Activated CD4-positive, alpha-beta T cell treated with anti-CD3 and anti-CD28 coated beads, Interleukin-2, amount 50 U/mL, for 16 hours (primary cell): Measurements from ENCODE around the gene ABCG8.

Source experiments
- DNase-seq: peaks from one replicate; pipeline ENCODE4 v3.0.0-alpha.2; 2020

Gene ABCG8

DNA sequence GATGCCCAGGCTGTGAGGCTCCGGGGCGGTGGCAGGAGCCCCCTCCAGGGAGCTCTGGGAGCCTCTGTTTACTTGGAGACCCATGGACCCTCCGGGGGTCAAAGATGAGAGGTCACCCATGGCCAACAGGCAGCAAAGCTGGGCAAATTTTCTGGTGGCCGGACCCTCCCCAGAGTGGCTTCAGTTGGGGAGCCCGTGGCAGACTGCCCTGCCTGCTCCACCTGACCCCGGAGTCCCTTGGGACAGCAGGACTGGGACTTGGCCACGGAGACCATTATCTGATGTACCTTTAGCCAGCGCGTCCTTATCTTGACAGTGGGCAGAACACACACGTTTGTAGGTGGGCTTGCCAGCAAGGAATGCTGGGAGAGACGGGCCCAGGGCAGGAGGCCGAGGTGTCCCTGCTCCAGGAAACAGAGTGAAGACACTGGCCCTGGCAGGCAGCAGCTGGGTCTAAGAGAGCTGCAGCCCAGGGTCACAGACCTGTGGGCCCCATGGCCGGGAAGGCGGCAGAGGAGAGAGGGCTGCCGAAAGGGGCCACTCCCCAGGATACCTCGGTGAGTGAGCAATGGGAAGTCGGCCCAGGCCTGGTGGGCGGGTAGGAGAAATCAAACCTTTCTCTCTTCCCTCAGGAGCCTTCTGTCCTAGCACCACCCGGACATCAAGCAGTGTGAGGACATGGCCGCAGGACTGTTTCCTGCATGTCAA is at the start of gene ABCG8, which contains the start of gene ABCG5:
Gene ABCG8, plus strand, starts transcription at position 412 of the 708 bp plus-strand sequence. Its CDS starts 83 bp downstream, at position 495.
Gene ABCG5, minus strand, starts transcription at position 280 of the 708 bp plus-strand sequence. Its CDS starts 160 bp downstream, at position 120.
- DNase-seq, result no peak

DNA sequence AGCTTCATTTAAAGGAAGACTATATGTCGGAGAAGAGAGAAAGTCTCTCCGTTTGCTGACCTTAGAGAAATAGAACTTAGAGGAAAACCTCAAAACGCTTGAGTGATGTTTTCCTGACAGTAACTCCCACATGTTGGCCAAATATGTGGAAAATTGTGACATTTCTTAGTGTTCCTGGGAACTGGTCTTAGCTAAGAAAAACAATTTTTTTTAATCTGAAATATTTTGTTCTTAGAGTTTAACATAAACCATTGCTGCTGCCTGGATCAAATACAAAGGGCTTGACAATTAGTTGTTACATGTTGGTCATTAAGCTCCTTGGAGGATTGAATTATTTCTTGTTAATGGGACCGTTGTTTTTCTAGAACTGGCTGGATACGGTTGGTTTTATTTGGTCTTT is 48.6 kb upstream of the ABCG8 start:
- DNase-seq, result no peak

DNA sequence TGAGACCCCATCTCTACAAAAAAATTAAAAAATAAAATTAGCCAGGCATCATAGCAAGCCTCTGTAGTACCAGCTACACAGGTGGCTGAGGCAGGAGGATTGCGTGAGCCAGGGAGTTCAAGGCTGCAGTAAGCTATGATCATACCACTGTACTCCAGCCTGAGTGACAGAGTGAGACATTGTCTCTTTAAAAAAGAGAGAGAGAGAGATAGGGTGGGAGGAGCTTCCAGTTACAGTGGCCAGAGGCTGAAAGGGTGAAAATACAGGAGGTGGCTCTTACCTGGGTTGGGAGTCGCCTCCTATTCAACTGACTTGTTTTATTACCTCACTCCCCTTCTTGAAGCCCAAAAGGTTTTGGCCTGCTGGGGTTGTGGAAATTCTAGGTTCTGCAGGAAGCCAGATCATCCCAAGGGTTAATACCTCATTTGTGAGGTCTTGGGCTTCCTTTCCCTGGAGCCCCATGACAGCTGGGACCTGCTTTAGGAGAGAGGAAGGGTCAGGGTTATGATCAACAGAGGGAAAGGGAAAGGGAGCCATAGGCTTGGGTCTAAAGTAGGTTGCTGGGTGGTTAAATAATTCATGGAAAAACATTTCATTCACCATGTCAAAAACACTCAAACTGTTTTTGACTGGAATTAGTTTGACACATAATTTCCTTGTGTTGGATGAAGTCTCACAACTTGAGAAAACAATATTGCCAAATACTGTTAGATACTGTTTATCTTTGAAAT is 47.6 kb upstream of the ABCG8 start:
- DNase-seq, result no peak

DNA sequence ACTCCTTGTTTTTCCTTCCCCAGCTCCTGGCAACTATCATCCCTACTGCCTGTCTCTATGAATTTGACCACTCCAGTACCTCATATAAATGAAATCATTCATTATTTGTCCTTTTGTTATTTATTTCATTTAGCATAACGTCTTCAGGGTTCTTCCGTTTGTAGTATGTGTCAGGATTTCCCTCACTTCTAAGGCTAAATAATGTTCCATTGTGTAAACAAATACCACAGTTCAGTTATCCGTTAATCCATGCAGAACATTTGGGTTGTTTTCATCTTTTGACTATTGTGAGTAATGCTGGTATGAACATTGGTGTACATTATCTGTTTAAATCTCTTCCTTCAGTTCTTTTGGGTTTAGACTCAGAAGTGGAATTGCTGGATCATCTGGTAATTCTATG is 46.1 kb upstream of the ABCG8 start:
- no peak for DNase-seq

DNA sequence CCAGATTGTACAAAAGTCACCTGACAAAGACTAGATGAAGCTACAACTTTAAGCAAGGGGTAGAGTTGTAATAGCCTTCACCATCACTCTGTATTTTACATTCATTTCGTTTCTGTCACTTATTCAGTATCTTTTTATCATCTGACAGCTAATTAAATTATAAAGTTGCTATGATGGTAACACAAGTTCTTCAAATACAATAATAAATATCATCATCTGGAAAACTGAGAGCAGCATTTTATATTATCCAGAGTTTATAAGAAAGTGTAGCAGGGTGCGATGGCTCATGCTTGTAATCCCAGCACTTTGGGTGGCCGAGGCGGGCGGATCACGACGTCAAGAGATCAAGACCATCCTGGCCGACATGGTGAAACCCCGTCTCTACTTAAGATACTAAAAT is 43.8 kb upstream of the ABCG8 start:
- DNase-seq, result no peak

DNA sequence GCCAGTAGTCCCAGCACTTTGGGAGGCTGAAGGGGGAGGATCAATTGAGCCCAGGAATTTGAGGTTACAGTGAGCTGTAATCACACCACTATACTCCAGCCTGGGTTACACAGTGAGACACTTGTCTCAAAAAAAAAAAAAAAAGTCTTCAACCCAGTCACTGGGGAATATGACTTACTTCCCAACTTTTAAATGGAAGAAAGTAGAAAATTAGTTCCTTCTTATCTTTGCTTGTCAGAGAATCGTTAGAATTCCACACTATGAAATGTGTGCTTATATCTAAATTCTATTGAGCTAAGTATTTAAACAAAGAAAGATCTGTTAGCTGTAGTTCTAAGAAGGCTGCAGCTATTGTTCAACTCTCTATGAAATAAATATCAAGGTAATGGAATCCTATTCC is 42.6 kb upstream of the ABCG8 start:
- DNase-seq, result no peak

DNA sequence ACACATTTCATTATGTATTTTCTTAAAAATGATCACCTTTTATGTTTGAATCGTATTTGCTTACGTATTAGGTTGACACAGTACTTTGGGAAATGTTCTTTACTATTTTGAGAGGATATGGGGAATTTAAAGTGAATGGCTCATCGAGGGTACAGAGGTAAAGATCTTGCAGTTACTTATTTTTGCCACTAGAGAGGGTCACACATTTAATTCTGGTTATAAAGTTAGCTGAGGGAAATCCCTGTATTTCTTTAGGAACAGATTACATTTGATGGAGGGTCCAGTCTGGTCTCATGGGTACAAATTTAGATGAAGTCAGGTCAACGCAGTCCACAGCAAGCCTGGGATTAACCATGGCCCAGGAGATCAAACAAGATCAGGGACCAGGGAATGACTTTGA is 40.5 kb upstream of the ABCG8 start:
- no peak for DNase-seq

DNA sequence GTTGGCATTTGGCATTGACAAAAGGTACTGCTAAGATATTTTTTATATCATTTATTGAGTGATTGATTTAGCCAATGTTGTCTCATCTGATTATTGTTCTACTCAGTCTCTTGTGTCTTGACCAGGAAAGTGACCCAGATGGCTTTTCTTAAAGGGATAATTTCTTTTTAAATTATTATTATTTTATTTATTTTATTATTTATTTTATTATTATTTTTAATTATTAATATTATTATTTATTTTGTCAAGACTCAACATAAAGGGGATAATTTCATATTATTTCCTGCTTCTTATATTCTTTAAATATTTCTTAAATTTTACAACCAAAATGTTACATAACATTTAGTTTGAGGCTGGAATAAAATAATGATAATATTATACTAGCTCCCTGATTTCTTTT is 37.9 kb upstream of the ABCG8 start:
- DNase-seq, result no peak

DNA sequence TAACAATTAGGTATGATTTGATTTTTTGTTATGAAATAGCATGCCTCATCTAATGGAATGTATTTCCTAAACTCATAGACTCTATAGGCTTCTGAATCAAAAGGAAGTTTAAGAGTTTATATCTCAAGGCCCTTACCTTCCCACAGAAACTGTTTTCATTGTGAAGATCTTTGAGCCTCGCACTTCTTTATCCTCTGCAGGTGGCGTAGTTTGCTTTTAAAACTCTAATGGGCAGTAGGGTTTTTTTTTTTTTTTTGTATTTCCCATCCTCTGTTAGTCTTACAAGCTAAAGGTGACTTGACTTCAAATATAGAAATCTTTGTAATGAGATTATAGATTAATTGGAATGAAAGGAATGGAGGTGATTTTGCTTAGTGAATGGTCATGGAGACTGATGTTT is 36.6 kb upstream of the ABCG8 start:
- no peak for DNase-seq

DNA sequence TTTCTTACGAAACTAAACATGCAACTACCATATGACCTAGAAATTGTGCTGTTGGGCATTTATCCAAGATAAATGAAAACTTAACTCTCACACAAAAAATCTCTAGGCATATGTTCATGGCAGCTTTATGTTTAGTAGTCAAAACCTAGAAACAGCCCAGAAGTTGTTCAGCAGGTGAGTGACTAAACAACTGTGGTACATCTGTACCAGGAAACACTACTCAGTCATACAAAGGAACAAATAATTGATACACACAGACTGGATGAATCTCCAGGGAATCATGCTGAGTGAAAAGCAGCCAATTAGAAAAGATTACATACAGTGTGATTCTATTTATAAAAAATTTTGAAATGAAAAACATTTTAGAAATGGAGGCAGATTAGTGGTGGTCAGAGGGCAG is 35.7 kb upstream of the ABCG8 start:
- DNase-seq, result no peak

DNA sequence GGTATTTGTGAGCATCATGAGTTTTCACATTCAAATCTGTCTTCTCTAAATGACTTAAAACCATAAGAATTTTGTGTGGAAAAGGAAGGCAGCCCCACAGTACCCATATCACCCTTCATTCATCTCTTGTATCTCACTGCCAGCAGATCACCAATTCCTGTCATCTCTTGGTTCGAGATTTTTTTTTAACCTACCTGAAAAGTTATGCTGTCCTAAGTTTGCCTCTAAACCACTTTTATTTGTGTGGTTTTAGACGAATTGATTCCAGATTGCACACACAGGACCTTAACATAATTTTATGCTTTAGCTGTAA is 32.1 kb upstream of the ABCG8 start:
- no peak for DNase-seq

DNA sequence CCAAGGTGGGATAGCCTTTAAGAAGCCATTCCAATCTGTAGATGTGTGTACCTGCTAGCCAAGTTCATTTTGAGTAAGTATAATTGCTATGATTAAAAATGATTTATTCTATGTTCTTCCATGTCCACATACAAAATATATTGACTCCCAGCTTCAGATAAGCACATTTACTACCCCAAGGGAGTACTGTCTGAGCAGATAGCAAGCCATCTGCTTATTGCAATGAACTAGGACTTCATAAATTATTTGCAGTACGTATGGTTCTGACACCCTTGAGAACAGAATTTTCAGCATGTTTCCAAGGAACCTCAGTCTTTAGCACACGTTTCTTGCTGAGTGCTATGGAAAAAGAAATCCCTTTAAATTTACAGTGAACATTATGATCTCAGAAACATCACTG is 28.3 kb upstream of the ABCG8 start:
- no peak for DNase-seq

DNA sequence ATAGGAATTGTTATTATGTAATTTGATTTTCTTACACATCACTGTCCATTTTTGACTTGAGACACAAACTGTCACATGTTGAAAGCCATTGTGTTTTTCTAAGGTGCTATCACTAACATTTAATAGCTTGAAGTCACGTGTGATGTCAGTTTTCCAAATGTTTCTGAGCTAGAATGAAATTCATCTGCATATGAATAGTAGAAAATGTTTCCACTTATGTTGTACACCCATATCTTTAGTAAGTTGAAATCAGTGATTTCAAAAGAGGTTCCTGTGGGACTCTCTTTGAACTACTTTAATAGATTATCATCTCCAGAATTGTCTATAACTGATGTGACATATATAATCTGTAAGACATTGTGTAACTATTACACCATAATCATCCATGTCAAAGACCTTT is 27.9 kb upstream of the ABCG8 start:
- DNase-seq, result no peak

DNA sequence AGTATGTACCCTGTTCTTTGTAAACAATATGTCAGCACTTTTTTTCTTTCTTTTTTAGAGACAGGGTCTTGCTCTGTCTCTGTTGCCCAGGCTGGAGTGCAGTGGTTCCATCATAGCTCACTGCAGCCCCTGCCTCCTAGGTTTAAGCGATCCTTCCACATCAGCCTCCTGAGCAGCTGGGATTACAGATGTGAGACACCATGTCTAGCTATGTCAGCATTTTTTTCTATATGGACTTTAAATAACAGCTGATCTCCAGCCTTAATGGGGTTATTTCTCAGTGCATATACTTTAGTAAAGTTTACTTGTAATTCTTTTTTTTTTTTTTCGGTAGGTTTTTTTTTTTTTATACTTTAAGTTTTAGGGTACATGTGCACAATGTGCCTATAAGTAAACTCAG is 26.8 kb upstream of the ABCG8 start:
- no peak for DNase-seq

DNA sequence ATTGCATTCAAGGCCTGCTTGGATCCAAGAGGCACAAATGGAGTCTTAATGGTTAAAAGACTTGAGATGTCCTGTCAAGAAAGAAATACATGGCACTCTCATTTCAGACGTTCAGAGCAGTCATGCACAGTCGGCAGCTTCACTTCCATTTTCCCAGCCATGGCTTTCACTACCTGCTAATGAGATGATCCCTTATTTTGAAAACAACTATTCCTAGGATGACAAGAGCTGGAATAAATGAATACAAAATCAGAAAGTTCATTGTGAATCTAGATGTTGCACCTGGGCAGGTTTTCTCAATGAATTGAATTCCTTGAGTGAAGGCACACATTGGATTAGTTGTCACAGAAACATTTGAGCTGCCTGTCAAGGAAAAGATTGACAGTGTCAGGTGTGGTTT is 25.8 kb upstream of the ABCG8 start:
- DNase-seq, result no peak

DNA sequence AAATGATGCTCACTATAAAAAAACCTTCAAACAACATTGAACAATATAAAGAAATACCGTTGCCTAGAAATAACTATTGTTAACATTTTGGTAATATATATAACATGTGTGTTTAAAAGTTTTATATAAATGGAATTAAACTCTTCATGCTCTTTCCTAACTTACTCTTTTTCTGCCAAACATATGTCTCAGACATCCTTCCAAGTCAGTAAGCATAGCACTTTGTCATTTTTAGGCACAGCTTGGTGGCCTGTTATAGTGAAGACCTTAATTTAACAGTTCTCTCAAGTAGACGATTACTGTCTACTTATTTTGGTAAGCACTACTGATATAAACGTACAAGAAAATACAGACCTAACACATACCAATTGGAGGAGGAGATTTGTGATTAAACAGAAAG is 24.1 kb upstream of the ABCG8 start:
- no peak for DNase-seq

DNA sequence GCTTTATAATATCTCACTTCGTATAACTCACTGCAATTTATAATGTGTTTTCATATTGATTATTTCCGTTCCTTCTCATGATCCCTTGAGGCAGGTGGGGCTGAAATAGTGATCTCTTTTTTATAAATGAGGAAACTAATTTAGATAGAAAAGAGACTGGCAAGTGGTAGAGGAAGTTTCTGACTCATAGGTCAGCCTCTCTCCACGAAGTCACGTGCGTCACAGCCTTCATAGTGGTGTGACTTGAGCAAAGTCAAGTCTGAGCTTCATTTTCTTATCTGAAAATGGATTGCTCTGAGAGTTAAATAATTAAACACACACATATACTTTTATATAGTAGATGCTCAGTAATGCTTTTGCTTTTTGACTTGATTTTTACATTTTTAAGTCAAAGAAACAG is 20.0 kb upstream of the ABCG8 start:
- DNase-seq, result peak; percentile 6

DNA sequence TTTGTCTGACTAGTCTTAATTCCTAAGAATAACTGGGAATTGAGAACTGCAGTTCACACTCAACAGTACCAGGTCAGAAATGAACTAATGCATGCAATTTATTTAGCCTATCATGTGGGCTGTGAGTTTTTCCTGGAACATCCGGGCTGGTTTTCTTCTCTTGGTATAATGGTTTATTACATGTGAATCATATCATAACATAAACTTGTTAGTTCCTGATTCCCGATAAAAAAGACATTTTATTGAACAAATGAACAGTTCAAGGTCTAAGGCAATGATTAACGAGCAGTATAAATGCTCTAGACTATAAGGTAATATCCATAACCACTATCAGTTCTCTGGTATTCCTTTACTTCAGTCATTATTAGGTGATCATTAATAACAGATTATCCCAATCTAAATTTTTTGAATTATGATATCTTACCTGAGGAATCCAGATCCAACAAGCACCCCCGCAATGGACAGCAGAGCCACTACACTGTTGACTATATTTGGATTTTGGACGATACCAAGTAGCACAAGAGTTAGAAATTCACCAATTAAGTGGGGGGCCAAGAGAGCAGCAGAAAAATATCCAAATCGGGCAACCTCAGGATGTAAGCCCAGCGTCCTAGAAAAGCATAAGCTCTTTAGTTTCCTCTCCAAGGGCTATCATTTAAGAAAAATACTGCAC is 19.1 kb upstream of the ABCG8 start:
- no peak for DNase-seq

DNA sequence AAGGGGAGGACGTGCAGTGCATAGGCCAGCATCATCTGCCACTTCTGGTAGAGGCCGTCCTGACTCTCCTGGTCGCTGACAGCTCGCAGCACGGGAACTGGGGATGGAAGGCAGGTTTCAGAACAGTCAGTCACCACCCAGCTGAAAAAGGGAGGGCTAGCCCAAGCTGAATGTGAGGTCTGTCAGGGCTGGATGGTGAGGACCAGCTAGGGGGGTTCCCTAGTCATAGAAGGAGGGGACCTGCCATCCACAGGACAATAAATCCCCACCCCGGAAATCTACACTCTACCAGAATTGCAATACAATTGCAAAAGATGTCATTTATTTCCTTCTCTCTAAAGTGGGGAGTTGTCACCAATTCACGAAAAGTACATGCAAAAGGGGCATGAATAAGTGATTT is 15.9 kb upstream of the ABCG8 start:
- DNase-seq, result no peak

DNA sequence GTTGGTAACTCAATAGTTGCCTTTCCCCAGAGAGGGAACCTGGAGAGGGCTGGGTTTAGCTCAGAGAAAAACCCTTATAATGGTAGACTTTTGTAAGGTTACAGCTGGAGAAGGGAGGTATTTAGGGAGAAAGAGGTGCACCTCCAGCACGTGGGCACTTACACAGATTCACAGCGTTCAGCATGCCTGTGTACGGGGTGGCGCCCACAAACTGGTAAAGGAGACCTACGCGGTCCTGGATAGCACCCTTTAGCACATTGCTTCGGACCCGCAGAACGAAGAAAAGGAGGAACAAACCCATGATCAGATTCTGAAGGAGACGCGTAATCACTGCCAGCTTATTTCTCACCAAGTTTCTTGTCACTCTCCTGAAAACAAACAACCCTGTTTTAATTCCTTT is 15.0 kb upstream of the ABCG8 start:
- DNase-seq, result no peak

DNA sequence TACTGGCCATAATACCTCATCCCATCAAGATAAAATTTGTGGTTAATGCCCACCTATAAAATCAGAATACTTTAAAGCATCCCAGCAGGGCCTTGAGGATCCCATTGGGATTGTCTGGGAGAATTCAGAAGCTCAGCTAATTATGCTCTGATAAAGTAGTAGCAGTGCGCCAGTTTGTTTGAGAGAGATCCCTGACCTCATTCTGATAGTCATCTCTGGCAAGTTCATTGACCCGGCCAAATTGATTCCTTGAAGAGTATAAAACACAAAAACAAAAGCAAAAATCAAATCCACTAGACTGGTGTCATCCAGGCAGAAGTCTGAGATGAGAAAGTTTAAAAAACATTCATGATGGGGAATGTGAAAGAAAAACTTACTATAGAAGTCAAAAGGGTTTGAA is 14.3 kb upstream of the ABCG8 start:
- no peak for DNase-seq

DNA sequence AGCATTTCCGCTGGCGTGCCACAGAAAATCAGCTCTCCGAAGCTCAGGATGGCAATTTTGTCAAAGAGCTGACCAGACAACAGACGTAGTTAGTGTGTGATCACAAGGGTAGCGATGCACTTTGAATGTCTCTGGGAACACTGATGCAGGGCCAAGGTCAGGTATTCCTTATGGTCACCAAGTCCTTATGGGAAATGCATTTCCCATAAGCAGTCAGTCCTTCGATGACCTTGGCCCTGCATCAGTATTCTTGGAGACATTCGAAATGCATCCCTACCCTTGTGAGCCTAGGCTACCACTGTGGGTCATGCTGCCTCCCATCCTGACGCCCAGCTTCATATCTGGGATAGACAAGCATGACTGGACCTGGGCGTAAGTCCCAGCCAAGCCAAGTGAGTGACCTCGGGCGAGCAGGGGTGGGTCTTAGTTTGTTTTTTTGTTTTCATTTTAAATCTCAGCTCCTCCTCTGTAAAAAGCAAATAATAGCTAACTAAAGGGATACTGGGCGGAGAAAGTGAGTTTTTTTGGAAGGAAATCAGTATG is 13.7 kb upstream of the ABCG8 start:
- DNase-seq, result no peak

DNA sequence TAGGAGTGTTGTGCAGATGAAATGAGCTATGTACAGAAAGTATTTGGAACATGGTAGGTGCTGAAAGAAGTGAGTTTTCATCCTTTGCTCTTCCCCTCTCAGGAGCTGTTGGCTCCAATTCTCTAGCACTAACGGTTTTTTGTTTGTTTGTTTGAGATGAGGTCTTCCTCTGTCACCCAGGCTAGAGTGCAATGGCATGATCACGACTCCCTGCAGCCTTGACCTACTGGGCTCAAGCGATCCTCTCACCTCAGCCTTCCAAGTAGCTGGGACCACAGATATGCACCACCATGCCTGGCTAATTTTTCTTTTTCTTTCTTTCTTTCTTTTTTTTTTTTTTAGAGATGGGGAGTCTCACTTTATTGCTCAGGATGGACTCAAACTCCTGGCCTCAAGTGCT is 12.9 kb upstream of the ABCG8 start:
- DNase-seq, result no peak
